Hematopoietic multipotent progenitor cell treated with erythropoietin and hydrocortisone succinate and interleukin-3 and kit ligand, for 15 days (in vitro differentiated cells): ENCODE results near the gene CACTIN.

Source experiments
- DNase-seq: peaks from one replicate; pipeline ENCODE4 v3.0.0-alpha.2; 2015; ENCODE audit warnings: low spot score

CACTIN gene

GRCh38 chr19:3609779-3610719, 16.5 kb downstream of the CACTIN start:
- no peak for DNase-seq

GRCh38 chr19:3608750-3609322, 17.8 kb downstream of the CACTIN start:
- no peak for DNase-seq

GRCh38 chr19:3608079-3608641, 18.4 kb downstream of the CACTIN start:
- DNase-seq, result no peak

GRCh38 chr19:3607303-3608078, 19.1 kb downstream of the CACTIN start:
- no peak for DNase-seq

- DNase-seq, result peak; percentile 7
Measured at GRCh38 chr19:3606690-3607289, 19.8 kb downstream of the CACTIN start, which contains the start of gene TBXA2R. TSS of gene TBXA2R (minus strand) at chr19:3606875. CDS start at chr19:3600634, 6,241 bp downstream.

GRCh38 chr19:3606174-3606689, 20.4 kb downstream of the CACTIN start:
- no peak for DNase-seq

GRCh38 chr19:3605770-3606169, 20.8 kb downstream of the CACTIN start:
- DNase-seq, result no peak

- DNase-seq, result no peak
Measured at GRCh38 chr19:3605361-3605760, 21.2 kb downstream of the CACTIN start.

GRCh38 chr19:3604987-3605343, 21.6 kb downstream of the CACTIN start:
- no peak for DNase-seq

GRCh38 chr19:3604227-3604986, 22.2 kb downstream of the CACTIN start:
- DNase-seq, result no peak

GRCh38 chr19:3603121-3603811, 23.3 kb downstream of the CACTIN start:
- no peak for DNase-seq

- no peak for DNase-seq
Measured at GRCh38 chr19:3601021-3601420, 25.6 kb downstream of the CACTIN start.

GRCh38 chr19:3599776-3600187, 26.8 kb downstream of the CACTIN start:
- DNase-seq, result no peak

GRCh38 chr19:3595521-3596061, 31.0 kb downstream of the CACTIN start:
- DNase-seq, result no peak

- DNase-seq, result no peak
Measured at GRCh38 chr19:3593156-3593555, 33.4 kb downstream of the CACTIN start.

- no peak for DNase-seq
Measured at GRCh38 chr19:3591876-3592613, 34.5 kb downstream of the CACTIN start.

GRCh38 chr19:3590991-3591659, 35.5 kb downstream of the CACTIN start:
- DNase-seq, result no peak

- no peak for DNase-seq
Measured at GRCh38 chr19:3589949-3590348, 36.6 kb downstream of the CACTIN start.

GRCh38 chr19:3589439-3589838, 37.2 kb downstream of the CACTIN start:
- no peak for DNase-seq
